HFF-Myc (cell line): ENCODE measurements around the gene CC2D1B.

ENCODE experiments used
- DNase-seq: peaks from one replicate; pipeline ENCODE4 v3.0.0-alpha.2; 2011; ENCODE audit warnings: low read depth; ENCODE audit errors: extremely low read depth
- H3K4me3 ChIP-seq: replicated peaks from 2 replicates; pipeline ENCODE4 v1.5.1; 2011; ENCODE audit warnings: low read depth, mild to moderate bottlenecking, control low read depth, low read length
- CTCF ChIP-seq: IDR thresholded peaks from 2 replicates; pipeline ENCODE4 v1.5.1; 2012; ENCODE audit warnings: mild to moderate bottlenecking, low read depth, low read length, control low read depth; ENCODE audit errors: missing control alignments

The CC2D1B gene

DNA sequence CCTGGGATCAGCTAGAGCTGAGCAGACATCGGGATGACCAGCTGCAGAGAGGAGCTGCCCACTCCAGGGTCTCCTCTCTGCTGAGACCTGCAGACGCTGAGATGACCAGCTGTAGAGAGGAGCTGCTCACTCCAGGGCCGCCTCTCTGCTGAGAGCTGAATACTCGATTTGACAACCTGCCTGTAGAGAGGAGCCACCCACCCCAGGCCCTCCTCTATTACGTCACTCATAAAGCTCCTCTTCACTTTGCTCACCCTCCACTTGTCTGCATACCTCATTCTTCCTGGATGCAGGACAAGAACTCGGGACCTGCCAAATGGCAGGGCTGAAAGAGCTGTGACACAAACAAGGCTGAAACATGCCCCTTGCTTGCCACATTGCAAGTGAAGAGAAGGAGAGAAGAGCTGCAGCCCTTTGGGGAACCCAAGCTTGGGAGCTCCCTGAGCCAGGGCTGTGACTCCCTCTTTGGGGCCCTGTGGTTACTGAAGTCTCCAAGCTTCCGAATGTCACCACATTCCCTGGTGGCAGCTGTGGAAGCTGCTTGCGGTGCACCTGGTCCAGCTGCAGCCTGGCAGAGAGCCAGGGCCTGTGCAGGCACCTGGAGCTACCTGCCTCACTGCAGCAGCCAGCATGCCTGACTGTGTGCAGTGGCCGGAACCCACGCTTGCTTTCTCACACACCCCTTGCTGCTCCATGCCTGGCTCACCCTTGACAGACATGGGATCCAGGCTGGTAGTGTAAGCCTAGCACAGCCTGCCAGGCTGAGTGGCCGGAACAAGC lies 59.6 kb downstream of the CC2D1B start:
- H3K4me3 ChIP-seq: no peak overlapping the region
- no peak for TF ChIP-seq CTCF
- DNase-seq: no peak

DNA sequence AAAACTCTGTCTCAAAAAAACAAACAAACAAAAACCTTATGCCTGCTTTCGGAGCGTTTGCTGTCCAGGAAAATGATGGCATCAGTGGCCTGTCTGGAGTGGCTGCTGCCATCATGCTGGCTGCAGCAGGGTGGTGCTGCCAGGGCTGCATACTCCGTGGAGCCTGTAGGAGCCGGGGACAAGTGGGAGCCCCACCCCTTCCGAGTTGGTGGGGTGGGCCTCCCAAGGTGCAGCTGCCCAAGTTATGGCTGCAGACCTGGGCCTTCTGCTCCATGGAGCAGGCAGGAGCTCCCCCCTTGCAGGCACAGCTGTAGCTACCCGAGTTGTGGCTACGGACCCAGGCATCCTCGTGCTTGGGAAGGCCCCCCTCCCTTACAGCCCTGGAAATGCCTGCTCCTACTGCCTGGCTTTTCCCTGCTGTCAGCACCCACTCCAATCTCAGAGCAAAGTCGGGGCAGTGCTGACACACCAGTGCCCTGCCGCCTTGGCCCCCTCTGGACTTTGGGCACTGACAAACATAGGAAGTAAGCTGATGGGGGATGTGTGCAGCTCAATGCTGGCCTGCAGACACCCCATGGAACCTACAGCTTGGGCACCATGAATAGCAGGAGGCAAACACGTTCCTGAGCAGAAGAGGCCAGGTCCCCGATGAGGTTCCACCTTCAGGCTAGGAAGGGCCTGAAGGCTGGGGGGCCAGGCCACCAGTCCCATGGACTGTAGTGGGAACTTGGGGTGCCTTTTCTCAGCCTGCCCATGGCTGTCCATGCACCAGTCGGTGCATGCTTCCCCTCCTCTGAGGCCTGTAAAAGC lies 60.4 kb downstream of the CC2D1B start:
- H3K4me3 ChIP-seq: no peak overlapping the region
- DNase-seq: no peak
- TF ChIP-seq CTCF: no peak
